ENCODE measurements around the gene NOL4L. TPM values are rescaled to one million over a fixed set of nuclear protein-coding genes. Genes with fewer than 3 reads are reported as not detected.
A peak's percentile ranks its signal among the peaks of the same experiment; 100 is the strongest.

NOL4L gene, protein sequence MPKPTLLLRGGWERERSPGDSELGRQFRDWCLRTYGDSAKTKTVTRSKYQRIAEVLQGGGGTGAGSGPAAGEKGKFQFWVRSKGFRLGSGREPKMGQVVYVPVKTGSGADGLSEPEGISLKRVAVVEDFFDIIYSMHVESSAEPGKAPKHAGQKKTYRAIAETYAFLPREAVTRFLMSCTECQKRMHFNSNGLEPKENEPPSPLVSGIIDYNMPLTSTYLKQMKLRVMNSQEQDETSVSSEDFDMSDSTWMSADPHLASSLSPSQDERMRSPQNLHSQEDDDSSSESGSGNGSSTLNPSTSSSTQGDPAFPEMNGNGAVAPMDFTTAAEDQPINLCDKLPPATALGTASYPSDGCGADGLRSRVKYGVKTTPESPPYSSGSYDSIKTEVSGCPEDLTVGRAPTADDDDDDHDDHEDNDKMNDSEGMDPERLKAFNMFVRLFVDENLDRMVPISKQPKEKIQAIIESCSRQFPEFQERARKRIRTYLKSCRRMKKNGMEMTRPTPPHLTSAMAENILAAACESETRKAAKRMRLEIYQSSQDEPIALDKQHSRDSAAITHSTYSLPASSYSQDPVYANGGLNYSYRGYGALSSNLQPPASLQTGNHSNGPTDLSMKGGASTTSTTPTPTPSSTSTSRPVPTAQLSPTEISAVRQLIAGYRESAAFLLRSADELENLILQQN
- total RNA-seq, result 10 to 100 TPM; 24.8 to 29.2 TPM

DNA sequence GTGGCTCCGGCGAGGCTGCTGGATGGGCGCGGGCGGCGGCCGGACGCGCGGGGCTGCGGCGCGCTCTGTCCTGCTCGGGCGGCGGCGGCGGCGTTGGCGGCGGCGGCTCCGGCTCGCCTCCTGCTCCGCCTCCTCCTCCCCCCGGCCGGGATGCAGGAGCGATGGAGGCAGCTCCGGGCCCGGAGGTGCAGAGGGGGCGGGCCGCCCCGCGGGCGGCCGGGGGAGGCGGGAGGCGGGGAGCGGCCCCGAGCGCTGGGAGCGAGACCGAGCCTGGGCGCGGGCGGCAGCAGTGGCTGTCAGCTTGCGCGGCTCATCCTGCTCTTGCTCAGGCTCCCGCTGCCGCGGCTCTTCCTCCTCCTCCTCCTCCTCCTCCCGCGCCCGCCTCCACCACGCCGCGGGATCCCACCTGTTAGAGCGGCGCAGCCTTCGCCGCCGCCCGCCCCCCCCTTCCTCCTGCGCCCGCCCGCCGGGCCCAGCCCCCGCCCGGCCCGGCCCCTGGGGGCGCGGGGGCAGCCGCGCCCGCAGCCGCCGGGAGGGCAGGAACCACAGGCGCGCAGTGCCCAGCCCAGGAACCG lies at the start of gene NOL4L:
Gene NOL4L, minus strand, starts transcription at position 323 of the 575 bp plus-strand sequence. CDS start 443 bp downstream, outside the sequence.
- H3K27ac Mint-ChIP-seq, result peak within 1 kb of the TSS; percentile 60
- H3K4me3 Mint-ChIP-seq, result peak within 1 kb of the TSS; percentile 74
- DNase-seq, result peak; percentile 57
- peaks cover 33% of the 10 kb centered on the region for H3K4me1 Mint-ChIP-seq (ENCODE audit: low read depth)
- no peaks in the 10 kb centered on the region for H3K27me3 Mint-ChIP-seq (ENCODE audit: low read depth)
- no peaks in the 10 kb centered on the region for H3K9me3 Mint-ChIP-seq
- H3K36me3 Mint-ChIP-seq (ENCODE audit: low read depth), result peaks cover 1% of the 10 kb centered on the region
- intact Hi-C loops (cut with micrococcal nuclease), result loop anchor here (1.0 to 5.0 kb wide), 2 partner anchors 48 to 228 kb away; partner anchors contain the start of gene ASXL1
- CTCF ChIA-PET, result interaction anchor here (1.9 to 3.3 kb wide), 2 partner anchors 58 to 63 kb away, joined by 4 to 19 read pairs; no protein-coding TSS in a partner anchor

DNA sequence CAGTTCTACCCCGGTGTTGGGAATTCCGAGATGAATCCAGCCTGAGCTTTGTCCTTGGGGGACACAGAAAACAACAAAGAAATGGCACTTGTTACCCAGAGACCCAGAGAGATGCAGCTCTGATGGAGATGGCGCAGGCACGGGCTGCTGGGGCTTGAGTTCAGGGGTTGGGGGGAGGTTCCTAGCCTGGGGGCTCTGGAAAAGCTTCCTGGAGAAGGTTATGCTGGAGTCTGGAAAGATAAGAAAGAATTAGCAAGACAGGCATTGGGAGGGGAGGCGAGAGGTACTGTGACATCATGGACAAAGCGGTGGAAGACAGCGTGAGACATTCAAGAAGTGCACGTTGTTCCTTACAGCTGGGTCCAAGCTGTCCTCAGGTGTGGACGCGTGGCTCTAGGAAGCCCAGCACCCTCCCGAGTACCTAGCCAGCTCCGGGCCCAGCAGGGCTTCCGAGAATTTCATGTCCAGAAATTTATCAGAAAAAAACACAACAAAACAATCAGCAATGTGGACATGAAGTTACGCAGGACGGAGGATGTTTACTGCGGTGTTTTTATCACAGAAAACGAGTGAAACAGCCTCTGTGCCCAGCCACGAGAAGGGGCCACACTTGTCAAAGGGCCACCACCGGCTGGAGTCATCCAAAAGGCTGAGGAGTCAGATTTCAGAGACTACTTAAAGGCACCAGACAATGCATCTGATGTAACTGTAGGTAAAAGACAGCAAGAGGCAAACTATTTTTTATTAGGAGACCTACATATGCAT lies 49.1 kb upstream of the NOL4L start:
- Mint-ChIP-seq H3K27ac (no peak overlapping the region), H3K4me3 (no peak overlapping the region), H3K9me3 (no peaks in the 10 kb centered on the region), H3K27me3 (ENCODE audit: low read depth) (no peaks in the 10 kb centered on the region), H3K36me3 (ENCODE audit: low read depth) (no peaks in the 10 kb centered on the region), H3K4me1 (ENCODE audit: low read depth) (no peaks in the 10 kb centered on the region)
- CTCF ChIA-PET, result no interaction called here
- no peak for DNase-seq
- intact Hi-C loops (cut with micrococcal nuclease), result no loop called here

DNA sequence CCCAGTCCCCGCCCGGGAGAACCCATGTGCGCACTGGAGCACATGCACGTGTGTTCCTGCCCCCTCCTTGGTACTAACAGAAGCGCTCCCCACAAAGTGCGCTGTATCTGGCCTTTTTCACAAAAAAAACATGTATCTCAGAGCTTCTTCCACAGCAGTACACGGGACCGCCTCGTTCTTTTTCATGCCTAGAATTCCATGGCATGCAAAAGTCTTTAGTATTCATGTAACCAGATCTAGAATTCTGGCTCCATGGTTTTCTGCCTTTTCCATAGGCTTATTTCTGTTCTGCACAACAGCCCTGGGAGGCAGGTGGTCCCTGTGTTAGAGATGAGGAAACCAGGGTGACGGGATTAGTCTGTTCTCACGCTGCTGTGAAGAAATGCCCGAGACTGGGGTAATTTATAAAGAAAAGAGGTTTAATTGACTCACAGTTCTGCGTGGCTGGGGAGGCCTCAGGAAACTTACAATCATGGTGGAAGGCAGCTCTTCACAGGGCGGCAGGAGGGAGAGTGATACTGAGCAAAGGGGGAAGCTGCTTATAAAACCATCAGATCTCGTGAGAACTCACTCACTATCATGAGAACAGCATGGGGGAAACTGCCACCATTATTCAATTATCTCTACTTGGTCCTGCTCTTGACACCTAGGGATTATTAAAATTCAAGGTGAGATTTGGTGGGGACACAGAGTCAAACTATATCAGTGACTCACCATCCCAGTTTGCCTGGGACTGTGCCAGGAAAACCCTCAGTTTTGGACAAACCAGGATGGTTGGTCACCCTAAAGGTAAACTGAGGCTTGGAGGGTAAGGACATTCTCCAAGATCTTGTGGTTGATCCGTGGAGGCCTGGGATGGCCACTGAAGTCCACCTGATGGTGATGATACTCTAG lies 47.6 kb upstream of the NOL4L start:
- no peak overlapping the region for H3K4me3 Mint-ChIP-seq
- DNase-seq, result no peak
- CTCF ChIA-PET, result interaction anchor here (1.1 to 1.4 kb wide), 2 partner anchors 110 to 111 kb away, joined by 3 to 4 read pairs; no protein-coding TSS in a partner anchor
- intact Hi-C loops (cut with micrococcal nuclease), result no loop called here
- H3K4me1 Mint-ChIP-seq (ENCODE audit: low read depth), result peaks cover 4% of the 10 kb centered on the region
- H3K9me3 Mint-ChIP-seq, result no peaks in the 10 kb centered on the region
- no peak overlapping the region for H3K27ac Mint-ChIP-seq
- H3K36me3 Mint-ChIP-seq (ENCODE audit: low read depth), result no peaks in the 10 kb centered on the region
- H3K27me3 Mint-ChIP-seq (ENCODE audit: low read depth), result no peaks in the 10 kb centered on the region

DNA sequence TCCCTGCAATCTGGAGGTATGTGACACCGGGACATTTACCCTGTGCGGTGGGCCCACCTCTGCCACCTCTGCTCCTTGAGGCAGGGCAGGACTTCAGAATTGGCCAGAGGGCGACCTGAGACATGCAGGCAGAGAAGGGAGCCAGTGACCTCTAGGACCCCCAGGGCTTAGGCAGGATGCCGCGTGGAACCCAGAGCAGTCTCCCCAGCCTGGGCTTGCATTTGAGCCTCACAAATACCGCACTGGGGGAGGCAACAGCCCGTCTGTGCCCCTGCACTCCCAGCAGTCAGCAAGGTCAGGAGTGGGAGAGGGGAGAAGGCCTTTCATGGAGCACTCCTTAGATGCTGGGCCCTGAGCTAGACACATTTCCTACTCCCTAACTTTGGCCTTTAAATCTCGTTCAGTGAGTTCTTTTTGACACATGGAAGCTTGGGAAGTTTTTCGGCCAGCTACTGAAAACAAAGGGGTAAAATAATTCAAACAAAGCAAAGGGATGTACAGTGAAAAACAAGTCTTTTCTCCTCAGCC lies 46.9 kb upstream of the NOL4L start:
- no peak for DNase-seq
- Mint-ChIP-seq H3K27ac (no peak overlapping the region), H3K9me3 (no peaks in the 10 kb centered on the region), H3K4me3 (no peak overlapping the region), H3K27me3 (ENCODE audit: low read depth) (no peaks in the 10 kb centered on the region), H3K36me3 (ENCODE audit: low read depth) (no peaks in the 10 kb centered on the region), H3K4me1 (ENCODE audit: low read depth) (peaks cover 8% of the 10 kb centered on the region)
- intact Hi-C loops (cut with micrococcal nuclease), result no loop called here
- CTCF ChIA-PET, result interaction anchor here (0.6 to 1.4 kb wide), 3 partner anchors 109 to 120 kb away, joined by 3 to 4 read pairs (median 3); no protein-coding TSS in a partner anchor

DNA sequence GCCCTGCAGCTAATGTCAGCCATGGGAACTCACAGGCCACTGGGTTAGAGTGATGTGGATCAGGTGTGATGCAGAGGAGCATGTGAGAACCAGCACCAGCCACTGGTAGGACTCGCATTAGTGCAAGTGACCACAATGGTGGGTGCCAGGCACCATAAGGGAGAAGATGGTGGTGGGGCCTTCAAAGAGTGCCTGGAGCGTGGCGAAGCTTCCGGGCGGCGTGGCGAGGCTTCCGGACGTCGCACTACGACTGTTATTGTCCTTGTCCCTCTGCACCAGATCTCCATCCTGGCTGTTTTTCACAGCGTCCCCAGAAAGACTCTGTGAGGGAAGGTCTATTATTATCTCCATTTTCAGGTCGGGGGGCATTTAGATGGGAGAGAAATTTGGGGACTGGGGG lies 44.7 kb upstream of the NOL4L start:
- H3K27ac Mint-ChIP-seq, result no peak overlapping the region
- H3K4me1 Mint-ChIP-seq (ENCODE audit: low read depth), result peaks cover 8% of the 10 kb centered on the region
- H3K4me3 Mint-ChIP-seq, result no peak overlapping the region
- intact Hi-C loops (cut with micrococcal nuclease), result no loop called here
- no peaks in the 10 kb centered on the region for H3K36me3 Mint-ChIP-seq (ENCODE audit: low read depth)
- DNase-seq, result no peak
- CTCF ChIA-PET, result no interaction called here
- H3K27me3 Mint-ChIP-seq (ENCODE audit: low read depth), result peaks cover 3% of the 10 kb centered on the region
- H3K9me3 Mint-ChIP-seq, result no peaks in the 10 kb centered on the region

DNA sequence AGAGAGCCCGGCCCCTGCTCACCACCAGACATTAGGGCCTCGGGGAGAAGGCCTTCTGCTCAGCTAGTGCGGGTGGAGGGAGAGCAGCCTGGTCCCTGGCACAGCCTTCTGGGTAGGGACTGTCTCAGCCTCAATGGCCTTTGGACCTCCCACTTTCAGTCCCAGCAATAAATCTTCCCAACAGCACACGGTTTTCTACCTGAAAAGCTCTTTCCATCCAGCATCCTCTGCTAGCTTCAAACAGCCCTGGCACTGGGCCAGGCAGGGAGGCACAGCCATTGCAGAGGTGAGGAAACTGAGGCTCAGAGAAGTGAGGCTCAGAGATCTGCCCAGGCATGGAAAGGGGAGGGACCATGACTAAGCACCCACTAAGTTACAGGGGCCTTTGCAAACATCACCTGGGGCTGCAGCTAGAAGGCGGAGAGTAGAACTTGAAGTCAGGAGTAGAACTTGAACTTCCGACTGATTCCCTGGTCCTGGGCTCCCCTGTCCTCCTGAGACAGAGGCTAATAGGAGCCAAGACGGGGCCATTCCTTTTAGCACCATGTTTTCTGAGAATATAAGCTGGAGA lies 43.9 kb upstream of the NOL4L start:
- DNase-seq, result no peak
- Mint-ChIP-seq H3K27ac (no peak overlapping the region), H3K9me3 (no peaks in the 10 kb centered on the region), H3K4me3 (no peak overlapping the region), H3K36me3 (ENCODE audit: low read depth) (no peaks in the 10 kb centered on the region), H3K4me1 (ENCODE audit: low read depth) (peaks cover 8% of the 10 kb centered on the region), H3K27me3 (ENCODE audit: low read depth) (peaks cover 3% of the 10 kb centered on the region)
- CTCF ChIA-PET, result no interaction called here
- intact Hi-C loops (cut with micrococcal nuclease), result no loop called here

DNA sequence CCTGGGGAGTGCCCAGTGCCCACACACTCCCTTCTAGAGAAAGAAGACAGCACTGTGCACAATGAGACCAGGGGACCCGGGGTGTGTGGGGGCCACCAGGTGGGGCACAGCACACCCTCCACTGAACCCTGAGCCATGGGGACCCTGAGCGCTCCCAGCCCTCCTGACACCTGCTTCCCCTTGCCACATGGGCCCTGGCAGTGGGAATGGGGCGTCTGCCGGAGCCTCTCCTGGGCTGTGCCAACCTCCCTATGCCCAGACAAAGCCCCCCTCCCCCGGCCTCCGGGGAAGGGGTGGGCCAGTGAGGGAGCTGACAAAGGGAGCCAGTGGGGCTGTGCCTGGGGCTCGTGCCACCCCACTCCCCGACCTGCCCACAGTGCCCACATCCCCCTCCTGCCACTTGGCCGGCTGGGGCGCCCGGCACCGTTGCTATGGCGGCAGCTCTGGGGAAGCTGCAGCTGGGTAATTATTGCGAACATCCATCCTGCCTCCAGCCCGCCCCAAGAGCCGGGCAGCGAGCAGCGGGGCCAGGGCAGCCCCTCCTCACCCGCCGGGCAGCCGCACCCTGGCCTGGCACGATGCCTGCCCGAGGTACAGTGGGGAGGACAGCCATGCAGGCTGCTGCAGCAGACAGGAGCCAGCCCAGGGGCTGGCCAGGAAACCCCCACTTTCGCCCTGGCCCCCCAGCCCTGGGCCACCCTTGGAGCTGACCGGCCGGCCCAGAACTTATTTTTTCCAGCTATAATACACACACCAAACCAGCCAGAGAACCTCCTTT lies 41.9 kb upstream of the NOL4L start:
- CTCF ChIA-PET, result interaction anchor here (1.0 to 2.4 kb wide), 4 partner anchors 16 to 105 kb away, joined by 3 to 11 read pairs (median 3); no protein-coding TSS in a partner anchor
- Mint-ChIP-seq H3K27ac (no peak overlapping the region), H3K4me3 (no peak overlapping the region)

DNA sequence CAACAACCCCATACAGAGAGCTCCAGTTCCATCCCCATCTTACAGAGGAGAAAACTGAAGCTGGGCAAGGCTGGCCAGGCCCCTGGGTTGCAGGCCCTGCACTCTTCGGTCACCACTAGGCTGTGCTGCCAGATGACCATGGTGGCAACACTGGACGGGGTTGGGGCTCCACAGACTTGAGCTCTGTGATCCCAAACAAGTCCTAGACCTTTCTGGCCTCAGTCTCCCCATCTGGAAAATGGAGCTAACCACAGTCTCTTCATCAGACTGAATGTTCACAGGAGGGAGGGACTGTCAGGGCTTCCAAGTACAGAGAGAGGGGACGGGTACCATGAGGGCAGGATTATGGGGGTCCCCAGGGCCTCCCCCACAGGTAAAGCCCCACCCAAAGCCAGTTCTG lies 41.3 kb upstream of the NOL4L start:
- Mint-ChIP-seq H3K27me3 (ENCODE audit: low read depth) (peaks cover 3% of the 10 kb centered on the region), H3K4me1 (ENCODE audit: low read depth) (peaks cover 8% of the 10 kb centered on the region), H3K36me3 (ENCODE audit: low read depth) (no peaks in the 10 kb centered on the region), H3K27ac (no peak overlapping the region), H3K4me3 (no peak overlapping the region), H3K9me3 (no peaks in the 10 kb centered on the region)
- no peak for DNase-seq
- CTCF ChIA-PET, result interaction anchor here (1.3 to 2.4 kb wide), 3 partner anchors 15 to 105 kb away, joined by 3 to 11 read pairs (median 3); no protein-coding TSS in a partner anchor
- intact Hi-C loops (cut with micrococcal nuclease), result no loop called here

More for the DNA sequence above, 41.9 kb upstream of the NOL4L start:
- intact Hi-C loops (cut with micrococcal nuclease), result no loop called here
- DNase-seq, result no peak
- Mint-ChIP-seq H3K36me3 (ENCODE audit: low read depth) (no peaks in the 10 kb centered on the region), H3K27me3 (ENCODE audit: low read depth) (peaks cover 3% of the 10 kb centered on the region), H3K4me1 (ENCODE audit: low read depth) (peaks cover 8% of the 10 kb centered on the region), H3K9me3 (no peaks in the 10 kb centered on the region)

DNA sequence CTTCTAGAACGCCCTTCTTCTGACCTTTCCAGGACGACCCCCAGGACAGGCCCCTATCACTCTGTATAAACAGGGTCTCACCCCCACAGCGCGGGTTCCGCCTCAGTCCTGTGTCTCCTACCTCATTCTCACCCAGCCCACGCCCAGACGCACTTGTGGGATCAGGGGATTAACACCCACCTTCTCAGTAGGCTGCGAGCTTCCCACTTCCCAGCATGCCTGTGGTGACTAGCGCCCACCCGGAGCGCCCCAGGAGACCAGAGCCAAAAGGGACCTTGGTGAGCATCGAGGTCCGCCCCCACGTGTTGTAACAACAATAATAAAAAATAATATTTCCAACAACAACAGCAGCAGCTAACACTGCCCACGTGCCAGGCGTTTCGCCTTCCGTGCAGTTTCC lies 40.9 kb upstream of the NOL4L start:
- CTCF ChIA-PET, result interaction anchor here (1.3 to 2.4 kb wide), 3 partner anchors 15 to 104 kb away, joined by 3 to 11 read pairs (median 3); no protein-coding TSS in a partner anchor
- Mint-ChIP-seq H3K9me3 (no peaks in the 10 kb centered on the region), H3K4me1 (ENCODE audit: low read depth) (peaks cover 8% of the 10 kb centered on the region)

DNA sequence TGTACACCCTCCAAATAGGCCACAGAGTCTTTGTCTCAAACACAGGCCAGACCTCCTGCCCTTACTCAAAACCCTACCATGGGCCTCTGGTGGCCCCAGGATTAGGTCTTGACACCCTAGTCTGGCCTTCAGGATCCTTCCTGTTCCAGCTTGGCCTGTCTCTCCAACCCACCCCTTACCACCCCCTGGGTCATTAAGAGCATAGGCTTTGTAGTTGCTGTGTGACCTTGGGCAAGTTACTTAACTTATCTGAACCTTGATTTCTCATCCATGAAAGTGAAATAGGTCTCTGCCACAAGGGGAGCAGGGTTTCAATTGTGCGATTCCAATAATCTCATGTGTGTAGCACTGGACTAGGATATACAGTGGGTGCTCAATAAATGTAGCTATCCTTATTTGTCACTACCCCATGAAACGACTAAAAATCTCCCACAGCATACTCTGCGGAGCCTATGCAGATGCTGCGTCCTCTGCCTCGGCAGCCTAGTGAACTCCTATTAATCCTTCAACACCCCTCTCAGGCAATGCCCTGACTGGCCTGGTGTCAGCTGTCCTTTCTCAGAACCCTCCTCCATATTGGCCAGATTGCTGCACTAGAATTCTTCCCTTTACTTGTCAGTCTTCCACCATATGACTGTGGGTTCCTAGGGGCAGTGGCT lies 39.7 kb upstream of the NOL4L start:
- H3K4me1 Mint-ChIP-seq (ENCODE audit: low read depth), result peaks cover 8% of the 10 kb centered on the region
- H3K27me3 Mint-ChIP-seq (ENCODE audit: low read depth), result peaks cover 3% of the 10 kb centered on the region
- no peak overlapping the region for H3K27ac Mint-ChIP-seq
- intact Hi-C loops (cut with micrococcal nuclease), result no loop called here
- DNase-seq, result no peak
- no peak overlapping the region for H3K4me3 Mint-ChIP-seq
- CTCF ChIA-PET, result interaction anchor here (0.7 kb wide), 1 partner anchor 100 kb away, joined by 4 read pairs; no protein-coding TSS in a partner anchor
- H3K9me3 Mint-ChIP-seq, result no peaks in the 10 kb centered on the region
- H3K36me3 Mint-ChIP-seq (ENCODE audit: low read depth), result no peaks in the 10 kb centered on the region

More for the DNA sequence above, 40.9 kb upstream of the NOL4L start:
- no peak for DNase-seq
- intact Hi-C loops (cut with micrococcal nuclease), result no loop called here
- Mint-ChIP-seq H3K27me3 (ENCODE audit: low read depth) (peaks cover 3% of the 10 kb centered on the region), H3K27ac (no peak overlapping the region), H3K4me3 (no peak overlapping the region), H3K36me3 (ENCODE audit: low read depth) (no peaks in the 10 kb centered on the region)

Measured in activated naive CD4-positive, alpha-beta T cell treated with anti-CD3 and anti-CD28 coated beads for 36 hours (primary cell).